Esophagus (tissue), 2 donors: Measurements from ENCODE around the gene NOTCH2. TPM values are rescaled to one million over a fixed set of nuclear protein-coding genes. Genes with fewer than 3 reads are reported as not detected.
"Not testable (repeated sequence)": the region's sequence is repeated elsewhere in the genome, so short reads cannot be mapped to it uniquely, and the experiment has no call there.

Source experiments
- H3K27ac ChIP-seq, 2 donors: one replicate each; pipeline ENCODE4 v1.5.1; 2013; ENCODE audit warnings: low read depth in 2 of 2, mild to moderate bottlenecking in 2 of 2, inconsistent platforms in 1 of 2, low read length in 1 of 2, moderate library complexity in 1 of 2
- H3K27me3 ChIP-seq, 2 donors: one replicate each; pipeline ENCODE4 v1.6.1; 2013; ENCODE audit warnings: low read length in 2 of 2, control low read depth in 1 of 2, mild to moderate bottlenecking in 1 of 2; ENCODE audit not compliant: insufficient read depth in 2 of 2, control insufficient read depth in 1 of 2
- H3K36me3 ChIP-seq, 2 donors: one replicate each; pipeline ENCODE4 v1.6.1; 2013; ENCODE audit warnings: low read length in 1 of 2; ENCODE audit not compliant: control insufficient read depth in 2 of 2, insufficient read depth in 2 of 2
- H3K4me1 ChIP-seq, 2 donors: one replicate each; pipeline ENCODE4 v1.6.1; 2013; ENCODE audit warnings: low read length in 1 of 2; ENCODE audit not compliant: control insufficient read depth in 2 of 2, insufficient read depth in 2 of 2
- H3K4me3 ChIP-seq, 2 donors: one replicate each; pipeline ENCODE4 v1.5.1; 2013; ENCODE audit warnings: low read length in 2 of 2, mild to moderate bottlenecking in 2 of 2, low read depth in 1 of 2, moderate library complexity in 1 of 2
- H3K9me3 ChIP-seq, 2 donors: one replicate each; pipeline ENCODE4 v1.6.1; 2013; ENCODE audit warnings: mild to moderate bottlenecking in 2 of 2, low read depth in 1 of 2, low read length in 1 of 2, moderate library complexity in 1 of 2; ENCODE audit not compliant: control insufficient read depth in 2 of 2, insufficient read depth in 1 of 2
- whole genome bisulfite sequencing, 2 donors: extraction: QIAGEN DNeasy Blood & Tissue Kit; methylation state at CpG; one replicate each; pipeline ENCODE4 v1.1.7; 2013; 5-methylcytosine and 5-hydroxymethylcytosine counted together
- polyA plus RNA-seq, 2 donors: library from polyadenylated mRNA; stranded (reverse); fragments of 200-250 nt; gene quantifications; one replicate each; pipeline ENCODE4 v1.2.3, GENCODE V29; 2013
- donor health status: healthy with polysubstance abuse.
- donor health status: Bipolar disorder and iron deficiency.

NOTCH2 gene
- polyA plus RNA-seq, 2 donors, result 12.5 TPM

GRCh38 chr1:120103768-120104167 lies 34.3 kb upstream of the NOTCH2 start:
- no CpG with 5 or more reads among the region's 3 CpGs for WGBS, 2 donors
- H3K4me3 ChIP-seq, H3K4me1 ChIP-seq, H3K9me3 ChIP-seq, H3K36me3 ChIP-seq, H3K27ac ChIP-seq, H3K27me3 ChIP-seq: not testable (repeated sequence)

GRCh38 chr1:120101593-120101992 lies 32.1 kb upstream of the NOTCH2 start:
- H3K9me3 ChIP-seq, H3K4me1 ChIP-seq, H3K27ac ChIP-seq, H3K4me3 ChIP-seq, H3K27me3 ChIP-seq, H3K36me3 ChIP-seq: not testable (repeated sequence)
- WGBS, 2 donors, result 85 to 86% methylated on average over 1 of the region's 1 CpG

GRCh38 chr1:120100590-120100989 lies 31.1 kb upstream of the NOTCH2 start:
- H3K27me3 ChIP-seq, H3K27ac ChIP-seq, H3K36me3 ChIP-seq, H3K4me3 ChIP-seq, H3K4me1 ChIP-seq, H3K9me3 ChIP-seq: not testable (repeated sequence)
- 17 to 69% methylated on average over 1 of the region's 1 CpG for WGBS, 2 donors

- not testable (repeated sequence) for H3K9me3 ChIP-seq
- 25 to 59% methylated on average over 1 of the region's 6 CpGs for WGBS, 2 donors
These were observed 29.7 kb upstream of the NOTCH2 start for GRCh38 chr1:120098986-120099759.

GRCh38 chr1:120096981-120097545 lies 27.6 kb upstream of the NOTCH2 start:
- 58 to 64% methylated on average over 1 of the region's 1 CpG for WGBS, 2 donors

More at GRCh38 chr1:120098986-120099759, 29.7 kb upstream of the NOTCH2 start:
- H3K36me3 ChIP-seq, H3K4me3 ChIP-seq, H3K4me1 ChIP-seq, H3K27me3 ChIP-seq, H3K27ac ChIP-seq: not testable (repeated sequence)

GRCh38 chr1:120093548-120094181 lies 24.2 kb upstream of the NOTCH2 start:
- H3K27me3 ChIP-seq, H3K4me1 ChIP-seq, H3K4me3 ChIP-seq, H3K9me3 ChIP-seq, H3K27ac ChIP-seq, H3K36me3 ChIP-seq: not testable (repeated sequence)
- whole genome bisulfite sequencing, 2 donors, result 79 to 92% methylated on average over 2 of the region's 4 CpGs

More at GRCh38 chr1:120096981-120097545, 27.6 kb upstream of the NOTCH2 start:
- H3K4me3 ChIP-seq, H3K27me3 ChIP-seq, H3K9me3 ChIP-seq, H3K4me1 ChIP-seq, H3K27ac ChIP-seq, H3K36me3 ChIP-seq: not testable (repeated sequence)

GRCh38 chr1:120092232-120093218 lies 23.1 kb upstream of the NOTCH2 start:
- H3K9me3 ChIP-seq, H3K27me3 ChIP-seq, H3K27ac ChIP-seq, H3K36me3 ChIP-seq, H3K4me3 ChIP-seq, H3K4me1 ChIP-seq: not testable (repeated sequence)
- 67 to 76% methylated on average over 2 to 4 of the region's 4 CpGs for WGBS, 2 donors

GRCh38 chr1:120090830-120091229 lies 21.4 kb upstream of the NOTCH2 start:
- not testable (repeated sequence) for H3K27me3 ChIP-seq, H3K36me3 ChIP-seq, H3K4me3 ChIP-seq, H3K9me3 ChIP-seq, H3K27ac ChIP-seq, H3K4me1 ChIP-seq
- no CpG with 5 or more reads among the region's 1 CpG for WGBS, 2 donors

- H3K27me3 ChIP-seq, H3K4me1 ChIP-seq, H3K9me3 ChIP-seq, H3K4me3 ChIP-seq, H3K36me3 ChIP-seq, H3K27ac ChIP-seq: not testable (repeated sequence)
- 55 to 58% methylated on average over 3 of the region's 4 CpGs for WGBS, 2 donors
These were observed 18.5 kb upstream of the NOTCH2 start for GRCh38 chr1:120087959-120088358.
